NCI-H128 (cell line): ENCODE results near the gene DIAPH3.

Experiments used
- DNase-seq: peaks from one replicate; lab custom pipeline; 2025; ENCODE audit not compliant: unreplicated experiment; lab: John Stamatoyannopoulos, UW

Gene DIAPH3

GRCh38 chr13:59962343-59962742, 201.4 kb downstream of the DIAPH3 start:
- no peak for DNase-seq

- DNase-seq = no peak
These were observed 203.0 kb downstream of the DIAPH3 start for GRCh38 chr13:59960683-59961082.

- no peak for DNase-seq
These were observed 206.3 kb downstream of the DIAPH3 start for GRCh38 chr13:59957438-59957837.

- DNase-seq = no peak
These were observed 209.1 kb downstream of the DIAPH3 start for GRCh38 chr13:59954601-59955000.

- DNase-seq = no peak
These were observed 212.7 kb downstream of the DIAPH3 start for GRCh38 chr13:59951011-59951410.

- no peak for DNase-seq
These were observed 213.5 kb downstream of the DIAPH3 start for GRCh38 chr13:59950266-59950665.

- DNase-seq = no peak
These were observed 215.0 kb downstream of the DIAPH3 start for GRCh38 chr13:59948686-59949085.

GRCh38 chr13:59946944-59947343, 216.8 kb downstream of the DIAPH3 start:
- no peak for DNase-seq

GRCh38 chr13:59931621-59932020, 232.1 kb downstream of the DIAPH3 start:
- DNase-seq = no peak

GRCh38 chr13:59924256-59924655, 239.5 kb downstream of the DIAPH3 start:
- no peak for DNase-seq

- DNase-seq = no peak
These were observed 248.5 kb downstream of the DIAPH3 start for GRCh38 chr13:59915252-59915651.

GRCh38 chr13:59914556-59914955, 249.2 kb downstream of the DIAPH3 start:
- DNase-seq = no peak

- DNase-seq = no peak
These were observed 257.2 kb downstream of the DIAPH3 start for GRCh38 chr13:59906413-59907049.

- DNase-seq = no peak
These were observed 262.5 kb downstream of the DIAPH3 start for GRCh38 chr13:59901191-59901590.

GRCh38 chr13:59898066-59898465, 265.7 kb downstream of the DIAPH3 start:
- no peak for DNase-seq

- no peak for DNase-seq
These were observed 270.5 kb downstream of the DIAPH3 start for GRCh38 chr13:59893266-59893665.

GRCh38 chr13:59891053-59891452, 272.7 kb downstream of the DIAPH3 start:
- no peak for DNase-seq

- no peak for DNase-seq
These were observed 273.7 kb downstream of the DIAPH3 start for GRCh38 chr13:59890054-59890453.

GRCh38 chr13:59888408-59888807, 275.3 kb downstream of the DIAPH3 start:
- no peak for DNase-seq

- no peak for DNase-seq
These were observed 278.7 kb downstream of the DIAPH3 start for GRCh38 chr13:59885076-59885475.

GRCh38 chr13:59883885-59884284, 279.8 kb downstream of the DIAPH3 start:
- DNase-seq = no peak

GRCh38 chr13:59880468-59880867, 283.3 kb downstream of the DIAPH3 start:
- no peak for DNase-seq

GRCh38 chr13:59879281-59879680, 284.4 kb downstream of the DIAPH3 start:
- no peak for DNase-seq
